HepG2 (cell line): ENCODE measurements around the gene PLBD2. TPM values are rescaled to one million over a fixed set of nuclear protein-coding genes. Genes with fewer than 3 reads are reported as not detected.

Experiments
- ATAC-seq: fragments of 200-7000 bp; cut with Tn5 transposase; 3 replicates; pipeline ENCODE4 v1.9.1; 2020; ENCODE audit warnings: mild to moderate bottlenecking, moderate library complexity
- BruUV-seq: library from RNA; stranded (reverse); fragments of 400-500 nt; replicated peaks from 2 replicates; lab custom pipeline; 2021; lab: Mats Ljungman, UMichigan
- CTCF ChIA-PET: fragments of 300-600 bp; formaldehyde crosslinking; extraction: SDS; loops from one replicate; lab custom pipeline; 2021; ENCODE audit warnings: low total read pairs, inconsistent platforms, low intra/inter-chr PET ratio; lab: Yijun Ruan, JAX
- POLR2A ChIA-PET: fragments of 350-600 bp; sonication (Branson Sonifier 250); formaldehyde crosslinking; loops from one replicate; lab custom pipeline; 2020; ENCODE audit warnings: antibody characterized with exemption, inconsistent platforms; lab: Yijun Ruan, JAX
- DNase-seq: peaks from one replicate; pipeline ENCODE4 v3.0.0-alpha.2; 2015; ENCODE audit warnings: low spot score
- FAIRE-seq: peaks from 3 replicates; lab custom pipeline; 2011; peaks lifted over from hg19 to GRCh38; lab: Jason Lieb, UNC
- H2AFZ ChIP-seq: one replicate; pipeline ENCODE4 v1.6.1; 2011; ENCODE audit warnings: low read length, inconsistent platforms
- H3K27ac ChIP-seq: fragments of 300-600 bp; 3 replicates; pipeline ENCODE4 v1.8.0; 2011; ENCODE audit warnings: mixed run types, mild to moderate bottlenecking, mixed read lengths, low read length, inconsistent platforms; ENCODE audit not compliant: insufficient read depth; ENCODE audit errors: extremely low read length
- H3K27me3 ChIP-seq, 2 experiments: fragments of 200-600 bp in 1 of 2; 2 replicates in 1 of 2; 3 replicates in 1 of 2; pipeline versions ENCODE4 v1.6.0 to v1.8.0; 2011; ENCODE audit warnings: low read length in 2 of 2, mild to moderate bottlenecking in 2 of 2, moderate library complexity in 2 of 2, inconsistent platforms in 1 of 2; ENCODE audit not compliant: insufficient read depth in 2 of 2, control insufficient read depth in 1 of 2
- H3K36me3 ChIP-seq, 2 experiments: fragments of 200-600 bp in 1 of 2; replicated peaks in 1 of 2; 2 replicates in 1 of 2; 3 replicates in 1 of 2; pipeline versions ENCODE4 v1.5.1 to v1.8.0; 2011; ENCODE audit warnings: low read length in 2 of 2, inconsistent platforms in 1 of 2; ENCODE audit not compliant: insufficient read depth in 2 of 2, control insufficient read depth in 1 of 2
- H3K4me1 ChIP-seq: 2 replicates; pipeline ENCODE4 v1.5.1; 2012; ENCODE audit warnings: low read length, inconsistent platforms; ENCODE audit not compliant: insufficient read depth
- H3K4me2 ChIP-seq: 2 replicates; pipeline ENCODE4 v1.6.0; 2011; ENCODE audit warnings: low read depth, low read length, inconsistent platforms
- H3K4me3 ChIP-seq, 3 experiments: fragments of 200-600 bp in 1 of 3; sonication (generic), shearing (Covaris generic) in 1 of 3; replicated peaks in 1 of 3; 2 replicates each; pipeline ENCODE4 v1.5.1; 2011 to 2016; ENCODE audit warnings: low read length in 3 of 3, inconsistent platforms in 2 of 3, low read depth in 2 of 3, mild to moderate bottlenecking in 2 of 3, control low read depth in 1 of 3, mixed read lengths in 1 of 3; ENCODE audit not compliant: insufficient read depth in 1 of 3
- H3K79me2 ChIP-seq: one replicate; pipeline ENCODE4 v1.6.1; 2011; ENCODE audit warnings: low read length, inconsistent platforms; ENCODE audit not compliant: insufficient read depth
- H3K9ac ChIP-seq: 2 replicates; pipeline ENCODE4 v1.6.0; 2011; ENCODE audit warnings: mild to moderate bottlenecking, low read depth, low read length, inconsistent platforms; ENCODE audit not compliant: insufficient read depth
- H3K9me3 ChIP-seq: 2 replicates; pipeline ENCODE4 v1.5.1; 2012; ENCODE audit warnings: mild to moderate bottlenecking, low read length
- H4K20me1 ChIP-seq: 2 replicates; pipeline ENCODE4 v1.6.0; 2011; ENCODE audit warnings: inconsistent platforms, mild to moderate bottlenecking, low read length, moderate library complexity; ENCODE audit not compliant: insufficient read depth
- CREB1 ChIP-seq, 2 experiments: fragments of 450-650 bp in 1 of 2; IDR thresholded peaks; 2 replicates each; pipeline ENCODE4 v1.6.1; 2016 to 2017; ENCODE audit warnings: control low read depth in 1 of 2, mild to moderate bottlenecking in 1 of 2, missing compliant biosample characterization in 1 of 2, missing genetic modification characterization in 1 of 2
- FOXM1 ChIP-seq: sonication (generic); formaldehyde crosslinking; IDR thresholded peaks from 2 replicates; pipeline ENCODE4 v1.5.0; 2020; ENCODE audit warnings: missing genetic modification reagents
- FOXP4 ChIP-seq: sonication (generic); formaldehyde crosslinking; IDR thresholded peaks from 2 replicates; pipeline ENCODE4 v1.4.0; 2020; ENCODE audit warnings: missing genetic modification reagents
- MAFK ChIP-seq, 2 experiments: IDR thresholded peaks in 1 of 2; conservative IDR thresholded peaks in 1 of 2; 2 replicates each; pipeline ENCODE4 v1.6.1; 2011; ENCODE audit warnings: improper control_type of control experiment in 2 of 2, low read length in 2 of 2
- NRL ChIP-seq: sonication (generic); formaldehyde crosslinking; IDR thresholded peaks from 2 replicates; pipeline ENCODE4 v1.5.0; 2020; ENCODE audit warnings: missing genetic modification reagents, mild to moderate bottlenecking, moderate library complexity, borderline replicate concordance
- PATZ1 ChIP-seq: sonication (generic); formaldehyde crosslinking; IDR thresholded peaks from 2 replicates; pipeline ENCODE4 v1.4.0; 2020; ENCODE audit warnings: missing genetic modification reagents
- SIX1 ChIP-seq: sonication (generic); formaldehyde crosslinking; IDR thresholded peaks from 2 replicates; pipeline ENCODE4 v1.4.0; 2020; ENCODE audit warnings: missing genetic modification reagents, borderline replicate concordance
- SNAPC4 ChIP-seq: sonication (generic); formaldehyde crosslinking; IDR thresholded peaks from 2 replicates; pipeline ENCODE4 v1.4.0; 2020; ENCODE audit warnings: mild to moderate bottlenecking, missing genetic modification reagents
- XBP1 ChIP-seq: sonication (generic); formaldehyde crosslinking; IDR thresholded peaks from 2 replicates; pipeline ENCODE4 v1.5.0; 2020; ENCODE audit warnings: missing genetic modification reagents
- ZBTB1 ChIP-seq: sonication (generic); formaldehyde crosslinking; IDR thresholded peaks from 2 replicates; pipeline ENCODE4 v1.4.0; 2020; ENCODE audit warnings: missing genetic modification reagents, borderline replicate concordance
- ZFP91 ChIP-seq: sonication (generic); formaldehyde crosslinking; IDR thresholded peaks from 2 replicates; pipeline ENCODE4 v1.9.0; 2022; ENCODE audit warnings: missing genetic modification reagents, mild to moderate bottlenecking, borderline replicate concordance
- ZNF207 ChIP-seq: fragments of 450-650 bp; IDR thresholded peaks from 2 replicates; pipeline ENCODE4 v1.6.1; 2016; ENCODE audit warnings: antibody characterized with exemption, borderline replicate concordance
- ZNF329 ChIP-seq: sonication (generic); formaldehyde crosslinking; IDR thresholded peaks from 2 replicates; pipeline ENCODE4 v1.9.0; 2021; ENCODE audit warnings: low read depth, mild to moderate bottlenecking, missing genetic modification reagents
- ZNF337 ChIP-seq: sonication (generic); formaldehyde crosslinking; IDR thresholded peaks from 2 replicates; pipeline ENCODE4 v1.5.1; 2020; ENCODE audit warnings: missing genetic modification reagents, low read depth, mild to moderate bottlenecking, borderline replicate concordance
- WGBS: methylation state at CpG from one replicate; pipeline ENCODE4 v1.1.6; 2017; ENCODE audit warnings: low lambda C conversion rate; 5-methylcytosine and 5-hydroxymethylcytosine counted together
- in situ Hi-C: cut with HindIII; loops from 2 replicates; pipeline ENCODE4 v1.10.0; 2017; ENCODE audit warnings: low pct_unique_long_range_greater_than_20kb; ENCODE audit not compliant: extremely low pct_ligation_motif_present
- intact Hi-C: fragments of 100-400 bp; cut with micrococcal nuclease; formaldehyde crosslinking; loops from one replicate; pipeline ENCODE4 v1.10.0; 2022; ENCODE audit not compliant: unreplicated experiment
- polyA plus RNA-seq, 8 experiments: library from polyadenylated mRNA; depleted of rRNA in 3 of 8; stranded (reverse) in 7 of 8; unstranded in 1 of 8; fragments of >200 nt; fragmentation: Illumina TruSeq in 4 of 8; extraction: Trizol in 4 of 8; gene quantifications; 2 replicates each; pipeline versions ENCODE4 v1.2.1 to v1.2.3, GENCODE V29; 2011 to 2016; ENCODE audit warnings: low read depth in 4 of 8, missing spikeins in 1 of 8, mixed read lengths in 1 of 8; ENCODE audit not compliant: insufficient read depth in 1 of 8
- total RNA-seq, 5 experiments: library from RNA; depleted of rRNA; stranded (reverse); fragments of >200 nt; fragmentation: Illumina TruSeq; extraction: Trizol; gene quantifications; 2 replicates each; pipeline ENCODE4 v1.2.3, GENCODE V29; 2016; ENCODE audit warnings: low read depth in 1 of 5

The PLBD2 gene
- total and polyA plus RNA-seq, 2 of the 13 experiments (the other 11 are each of a cell fraction or from before 2014, with no cell fraction given) = 6.7 to 8.5 TPM

GRCh38 chr12:113315358-113315757 is 43.0 kb upstream of the PLBD2 start:
- Histone ChIP-seq H3K9me3 (no peaks in the 10 kb centered on the region), H3K27ac (no peak overlapping the region), H3K4me1 (no peaks in the 10 kb centered on the region), H3K36me3 (peaks cover 5 to 7% of the 10 kb centered on the region in 2 experiments; a peak in 1 of 5 replicates), H3K4me3 (no peak overlapping the region), H3K27me3 (no peaks in the 10 kb centered on the region), H3K4me2 (no peak overlapping the region), H3K79me2 (no peaks in the 10 kb centered on the region), H3K9ac (no peak overlapping the region), H4K20me1 (no peaks in the 10 kb centered on the region), H2AFZ (no peak overlapping the region)
- POLR2A ChIA-PET = interaction anchor here (1.8 kb wide), 1 partner anchor 20 kb away, joined by 6 read pairs; the partner anchor contains the start of gene SLC8B1
- ATAC-seq (no peak), FAIRE-seq (no peak), DNase-seq (no peak)
- BruUV-seq = no TSS peak
- in situ Hi-C loops (no loop called here), intact Hi-C loops (no loop called here)
- 95% methylated on average over 9 of the region's 9 CpGs for WGBS
- CTCF ChIA-PET = no interaction called here
- TF ChIP-seq FOXP4 (CRISPR knock-in tag) (no peak), SNAPC4 (CRISPR knock-in tag) (no peak), PATZ1 (no peak), ZFP91 (no peak), MAFK (conservative IDR thresholded peaks at IDR 0.05 in 1 of 2, IDR thresholded peaks at IDR 0.05 in 1 of 2; ENCODE audit: low read length in 2 of 2) (no peak), ZBTB1 (CRISPR knock-in tag) (no peak), ZNF329 (CRISPR knock-in tag) (no peak), XBP1 (CRISPR knock-in tag) (no peak), CREB1 (IDR thresholded peaks at IDR 0.05) (no peak), CREB1 (CRISPR knock-in tag; IDR thresholded peaks at IDR 0.05) (no peak), FOXM1 (CRISPR knock-in tag) (no peak), ZNF207 (no peak), NRL (CRISPR knock-in tag) (no peak), ZNF337 (no peak), SIX1 (no peak)
